ENCODE data around the gene AKAP8L.

The AKAP8L gene

GRCh38 chr19:15429825-15430467 is 11.2 kb upstream of the AKAP8L start:
- no peak for DNase-seq (ENCODE audit: extremely low read depth, low read depth)
- no peak for TF ChIP-seq CTCF (IDR thresholded peaks at IDR 0.05; ENCODE audit: low read depth, low read length)

- DNase-seq (ENCODE audit: extremely low read depth, low read depth): no peak
- no peak for TF ChIP-seq CTCF (IDR thresholded peaks at IDR 0.05; ENCODE audit: low read depth, low read length)
These were observed 10.4 kb upstream of the AKAP8L start for GRCh38 chr19:15428956-15429824.

GRCh38 chr19:15427991-15428471 is 9.2 kb upstream of the AKAP8L start:
- TF ChIP-seq CTCF (IDR thresholded peaks at IDR 0.05; ENCODE audit: low read depth, low read length): no peak
- DNase-seq (ENCODE audit: extremely low read depth, low read depth): no peak

- no peak for DNase-seq (ENCODE audit: extremely low read depth, low read depth)
- TF ChIP-seq CTCF (IDR thresholded peaks at IDR 0.05; ENCODE audit: low read depth, low read length): no peak
These were observed 8.5 kb upstream of the AKAP8L start for GRCh38 chr19:15427350-15427700.

GRCh38 chr19:15426485-15427349 is 7.9 kb upstream of the AKAP8L start:
- no peak for DNase-seq (ENCODE audit: extremely low read depth, low read depth)
- TF ChIP-seq CTCF (IDR thresholded peaks at IDR 0.05; ENCODE audit: low read depth, low read length): no peak

GRCh38 chr19:15425321-15425950 is 6.6 kb upstream of the AKAP8L start:
- no peak for DNase-seq (ENCODE audit: extremely low read depth, low read depth)
- no peak for TF ChIP-seq CTCF (IDR thresholded peaks at IDR 0.05; ENCODE audit: low read depth, low read length)
